Ishikawa (cell line): Measurements from ENCODE around the gene EFHC2.

Experiments used
- CEBPB ChIP-seq: IDR thresholded peaks from 2 replicates; pipeline ENCODE4 v1.6.1; 2012
- CREB1 ChIP-seq: IDR thresholded peaks from 2 replicates; pipeline ENCODE4 v1.6.1; 2012; ENCODE audit warnings: low read depth
- MAX ChIP-seq: IDR thresholded peaks from 2 replicates; pipeline ENCODE4 v1.6.1; 2012
- REST ChIP-seq: IDR thresholded peaks from 2 replicates; pipeline ENCODE4 v1.6.1; 2012; ENCODE audit warnings: low read depth, mild to moderate bottlenecking
- TEAD4 ChIP-seq: IDR thresholded peaks from 2 replicates; pipeline ENCODE4 v1.6.1; 2012

- TF ChIP-seq TEAD4 (no peak), REST (no peak), MAX (no peak), CEBPB (no peak), CREB1 (no peak)
These were observed 170.3 kb downstream of the EFHC2 start for GRCh38 chrX:44173219-44173618.
